ENCODE measurements around the gene KIF4A. TPM values are rescaled to one million over a fixed set of nuclear protein-coding genes. Genes with fewer than 3 reads are reported as not detected.

Gene KIF4A
- total RNA-seq, 1 donor from 2014 or later = 0.86 TPM

DNA sequence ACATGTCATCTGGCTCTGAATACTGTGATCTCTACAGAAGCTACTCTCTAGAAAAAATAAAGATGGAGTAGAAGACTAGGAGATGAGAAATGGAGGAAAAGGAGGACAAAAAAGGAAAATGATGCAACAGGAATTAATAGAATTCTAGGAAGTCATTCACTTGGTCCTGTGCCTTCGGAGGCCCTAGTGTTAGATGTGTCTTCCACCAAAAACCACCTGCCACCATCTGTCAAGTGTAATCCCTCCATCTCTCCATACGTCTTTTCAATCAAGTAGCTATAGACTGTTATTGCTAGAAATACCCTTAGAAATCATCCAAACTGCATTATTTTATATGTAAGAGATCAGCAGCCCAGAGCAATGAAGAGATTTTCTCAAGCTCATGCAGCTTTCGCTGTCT lies 10.8 kb upstream of the KIF4A start:
- no peak overlapping the region for H3K27ac ChIP-seq
- H3K36me3 ChIP-seq = no peaks in the 10 kb centered on the region
- H3K4me3 ChIP-seq = no peak overlapping the region
- TF ChIP-seq, protein P1, sequence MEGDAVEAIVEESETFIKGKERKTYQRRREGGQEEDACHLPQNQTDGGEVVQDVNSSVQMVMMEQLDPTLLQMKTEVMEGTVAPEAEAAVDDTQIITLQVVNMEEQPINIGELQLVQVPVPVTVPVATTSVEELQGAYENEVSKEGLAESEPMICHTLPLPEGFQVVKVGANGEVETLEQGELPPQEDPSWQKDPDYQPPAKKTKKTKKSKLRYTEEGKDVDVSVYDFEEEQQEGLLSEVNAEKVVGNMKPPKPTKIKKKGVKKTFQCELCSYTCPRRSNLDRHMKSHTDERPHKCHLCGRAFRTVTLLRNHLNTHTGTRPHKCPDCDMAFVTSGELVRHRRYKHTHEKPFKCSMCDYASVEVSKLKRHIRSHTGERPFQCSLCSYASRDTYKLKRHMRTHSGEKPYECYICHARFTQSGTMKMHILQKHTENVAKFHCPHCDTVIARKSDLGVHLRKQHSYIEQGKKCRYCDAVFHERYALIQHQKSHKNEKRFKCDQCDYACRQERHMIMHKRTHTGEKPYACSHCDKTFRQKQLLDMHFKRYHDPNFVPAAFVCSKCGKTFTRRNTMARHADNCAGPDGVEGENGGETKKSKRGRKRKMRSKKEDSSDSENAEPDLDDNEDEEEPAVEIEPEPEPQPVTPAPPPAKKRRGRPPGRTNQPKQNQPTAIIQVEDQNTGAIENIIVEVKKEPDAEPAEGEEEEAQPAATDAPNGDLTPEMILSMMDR (IDR thresholded peaks at IDR 0.05) = no peak
- no peaks in the 10 kb centered on the region for H3K9me3 ChIP-seq
- intact Hi-C loops (cut with DNase I) = no loop called here
- H3K27me3 ChIP-seq (ENCODE audit: low read depth) = no peaks in the 10 kb centered on the region
- ATAC-seq = no peak
- H3K4me1 ChIP-seq = no peaks in the 10 kb centered on the region
- DNase-seq = no peak

DNA sequence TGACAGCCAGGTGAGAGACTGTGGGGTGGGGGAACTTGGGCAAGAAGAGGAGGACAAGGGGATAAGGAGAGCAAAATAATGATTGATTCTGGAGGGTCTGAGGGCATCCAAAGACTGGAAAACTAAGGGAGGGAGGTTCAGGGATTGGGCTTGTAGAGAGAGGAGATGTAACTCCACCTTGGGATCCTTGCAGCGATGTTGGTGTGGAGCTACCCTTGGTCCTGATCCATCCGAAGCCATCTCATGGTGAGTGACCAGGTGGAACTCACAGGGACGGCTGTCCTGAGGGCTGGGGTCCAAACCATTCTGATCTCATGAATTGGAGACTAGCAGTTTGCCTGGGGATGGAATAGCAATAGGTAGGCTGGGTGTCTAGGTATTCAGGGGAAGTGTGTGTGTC lies 9.3 kb upstream of the KIF4A start:
- ATAC-seq (no peak), DNase-seq (no peak)
- Histone ChIP-seq H3K9me3 (no peaks in the 10 kb centered on the region), H3K27me3 (ENCODE audit: low read depth) (no peaks in the 10 kb centered on the region), H3K36me3 (no peaks in the 10 kb centered on the region), H3K4me1 (no peaks in the 10 kb centered on the region), H3K4me3 (no peak overlapping the region), H3K27ac (no peak overlapping the region)
- intact Hi-C loops (cut with DNase I) = no loop called here
- TF ChIP-seq, protein P1 (IDR thresholded peaks at IDR 0.05) = no peak

DNA sequence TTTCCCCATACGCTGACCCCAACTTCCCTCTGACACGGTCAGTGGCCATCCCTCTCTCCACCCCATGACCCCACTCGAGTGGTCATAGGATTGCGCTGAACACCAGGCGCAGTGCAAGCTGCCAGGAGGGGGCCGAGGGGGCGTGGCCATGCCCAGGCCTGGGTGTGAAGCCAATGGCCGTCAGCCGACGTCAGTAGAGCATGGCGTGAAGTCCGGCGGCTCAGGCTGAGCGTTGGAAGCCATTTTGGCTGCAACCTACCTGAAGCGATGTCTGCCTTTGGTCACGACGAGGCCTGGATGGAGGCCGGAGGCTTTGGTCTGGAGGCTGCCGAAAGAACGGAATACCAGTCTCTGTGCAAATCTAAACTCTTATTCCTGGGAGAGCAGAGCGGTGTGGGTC lies 8.0 kb upstream of the KIF4A start, which contains the start of gene RAB41:
RAB41 (plus strand) TSS at position 222 of the 400 bp plus-strand sequence; CDS start at position 268, 46 bp downstream.
- TF ChIP-seq, protein P1 (IDR thresholded peaks at IDR 0.05) = no peak
- H3K4me1 ChIP-seq = no peaks in the 10 kb centered on the region
- H3K27ac ChIP-seq = no peak within 1 kb of the TSS
- no peaks in the 10 kb centered on the region for H3K27me3 ChIP-seq (ENCODE audit: low read depth)
- intact Hi-C loops (cut with DNase I) = no loop called here
- DNase-seq (no peak), ATAC-seq (no peak)
- no peaks in the 10 kb centered on the region for H3K9me3 ChIP-seq
- no peak within 1 kb of the TSS for H3K4me3 ChIP-seq
- H3K36me3 ChIP-seq = peaks cover 10% of the 10 kb centered on the region

DNA sequence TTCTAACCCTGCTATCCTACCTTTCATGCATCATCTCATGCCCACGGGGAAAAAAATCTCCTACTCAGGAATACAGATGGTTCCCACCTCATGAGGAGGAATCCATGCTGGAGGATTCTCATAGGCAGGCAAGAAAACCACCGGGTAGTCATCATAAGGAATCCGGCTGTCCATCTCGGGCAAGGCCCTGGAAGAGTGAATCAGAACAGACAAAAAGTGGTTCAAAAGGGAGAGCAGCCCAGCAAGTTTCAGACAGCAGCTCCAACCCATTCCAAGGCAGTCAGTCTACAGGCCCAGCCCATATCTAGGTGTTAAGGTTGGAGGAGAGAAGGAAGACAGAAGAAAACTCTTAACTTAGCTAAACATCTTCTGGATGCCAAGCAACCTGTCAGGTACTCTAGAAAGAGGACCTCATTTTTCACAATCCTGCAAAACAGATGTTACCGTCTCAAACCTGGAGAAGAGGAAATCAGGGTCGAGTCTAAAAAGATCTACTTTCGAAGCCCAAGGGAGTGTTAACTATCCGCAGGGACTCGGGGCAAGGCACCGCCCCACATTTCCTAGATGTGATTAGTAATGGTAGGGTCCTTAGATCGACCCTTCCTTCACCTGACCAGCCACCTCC lies 624 bp upstream of the KIF4A start:
- peaks cover 21% of the 10 kb centered on the region for H3K36me3 ChIP-seq
- peaks cover 13% of the 10 kb centered on the region for H3K4me1 ChIP-seq
- no peak for ATAC-seq
- H3K27me3 ChIP-seq (ENCODE audit: low read depth) = no peaks in the 10 kb centered on the region
- H3K27ac ChIP-seq = peak overlapping the region; percentile 72
- DNase-seq = no peak
- no peaks in the 10 kb centered on the region for H3K9me3 ChIP-seq
- TF ChIP-seq, protein P1 (IDR thresholded peaks at IDR 0.05) = no peak
- intact Hi-C loops (cut with DNase I) = no loop called here
- H3K4me3 ChIP-seq = peak overlapping the region; percentile 62

DNA sequence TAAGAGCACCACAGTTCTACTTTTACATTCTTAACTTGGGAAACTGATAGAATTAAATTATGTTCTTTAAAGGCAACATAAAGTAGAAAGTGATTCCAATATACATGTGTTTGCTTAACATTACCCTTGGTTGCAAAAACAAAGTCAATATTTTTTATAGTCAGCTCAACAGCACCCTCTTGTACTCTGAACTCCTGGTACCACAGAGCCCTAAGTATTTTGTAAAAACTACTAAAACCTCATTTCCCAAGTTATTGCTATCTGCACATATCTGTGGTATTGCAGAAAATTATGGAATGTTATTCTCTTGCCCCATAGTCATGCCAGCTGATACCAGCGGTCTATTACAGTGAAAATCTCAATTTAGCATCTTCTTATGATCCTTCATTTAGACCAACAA lies 2.9 kb downstream of the KIF4A start:
- DNase-seq = no peak
- Histone ChIP-seq H3K27me3 (ENCODE audit: low read depth) (no peaks in the 10 kb centered on the region), H3K9me3 (no peaks in the 10 kb centered on the region), H3K4me1 (peaks cover 13% of the 10 kb centered on the region), H3K4me3 (no peak overlapping the region), H3K36me3 (peaks cover 3% of the 10 kb centered on the region), H3K27ac (no peak overlapping the region)
- intact Hi-C loops (cut with DNase I) = no loop called here
- no peak for ATAC-seq
- TF ChIP-seq, protein P1 (IDR thresholded peaks at IDR 0.05) = no peak
